ENCODE measurements around the gene ING5.
A peak's percentile ranks its signal among the peaks of the same experiment; 100 is the strongest.

ING5 gene

GRCh38 chr2:241772063-241772499 is 70.2 kb downstream of the ING5 start:
- H3K27me3 ChIP-seq (ENCODE audit: low read depth, low read length), result no peaks in the 10 kb centered on the region
- no peaks in the 10 kb centered on the region for H4K20me1 ChIP-seq (ENCODE audit: insufficient read depth, low read length)
- TF ChIP-seq CTCF (IDR thresholded peaks at IDR 0.05; ENCODE audit: low read depth, low read length) (no peak), EZH2phosphoT487 (IDR thresholded peaks at IDR 0.05; ENCODE audit: low read depth) (no peak)
- H3K9ac ChIP-seq (ENCODE audit: low read length), result peak overlapping the region; percentile 48; the same call in 1 of the 2 replicates
- H3K79me2 ChIP-seq (ENCODE audit: low read length), result no peaks in the 10 kb centered on the region
- peak overlapping the region; percentile 16 for H3K4me3 ChIP-seq (ENCODE audit: low read length)
- no peak overlapping the region for H2AFZ ChIP-seq (ENCODE audit: low read depth, low read length)
- peaks cover 17% of the 10 kb centered on the region for H3K4me1 ChIP-seq (ENCODE audit: low read length)
- peak overlapping the region; percentile 70 for H3K27ac ChIP-seq (ENCODE audit: low read length)
- no peaks in the 10 kb centered on the region for H3K9me3 ChIP-seq (ENCODE audit: insufficient read depth, low read length)
- H3K4me2 ChIP-seq (ENCODE audit: low read length), result peak overlapping the region; percentile 49
- H3K36me3 ChIP-seq (replicated peaks; ENCODE audit: low read depth, low read length), result no peaks in the 10 kb centered on the region

- TF ChIP-seq CTCF (IDR thresholded peaks at IDR 0.05; ENCODE audit: low read depth, low read length) (no peak), EZH2phosphoT487 (IDR thresholded peaks at IDR 0.05; ENCODE audit: low read depth) (no peak)
- peaks cover 17% of the 10 kb centered on the region for H3K4me1 ChIP-seq (ENCODE audit: low read length)
Observed at GRCh38 chr2:241773511-241774418, 71.9 kb downstream of the ING5 start.

GRCh38 chr2:241774419-241775222 is 72.8 kb downstream of the ING5 start:
- TF ChIP-seq EZH2phosphoT487 (IDR thresholded peaks at IDR 0.05; ENCODE audit: low read depth) (no peak), CTCF (IDR thresholded peaks at IDR 0.05; ENCODE audit: low read depth, low read length) (no peak)
- Histone ChIP-seq H3K9ac (ENCODE audit: low read length) (no peak overlapping the region), H3K27ac (ENCODE audit: low read length) (no peak overlapping the region), H3K36me3 (replicated peaks; ENCODE audit: low read depth, low read length) (no peaks in the 10 kb centered on the region), H3K9me3 (ENCODE audit: insufficient read depth, low read length) (no peaks in the 10 kb centered on the region), H3K79me2 (ENCODE audit: low read length) (no peaks in the 10 kb centered on the region), H2AFZ (ENCODE audit: low read depth, low read length) (no peak overlapping the region), H3K4me1 (ENCODE audit: low read length) (peaks cover 17% of the 10 kb centered on the region), H3K4me3 (ENCODE audit: low read length) (no peak overlapping the region), H3K27me3 (ENCODE audit: low read depth, low read length) (no peaks in the 10 kb centered on the region), H3K4me2 (ENCODE audit: low read length) (no peak overlapping the region), H4K20me1 (ENCODE audit: insufficient read depth, low read length) (no peaks in the 10 kb centered on the region)

More at GRCh38 chr2:241773511-241774418, 71.9 kb downstream of the ING5 start:
- H3K27me3 ChIP-seq (ENCODE audit: low read depth, low read length), result no peaks in the 10 kb centered on the region
- no peak overlapping the region for H3K9ac ChIP-seq (ENCODE audit: low read length)
- no peaks in the 10 kb centered on the region for H3K36me3 ChIP-seq (replicated peaks; ENCODE audit: low read depth, low read length)
- H3K79me2 ChIP-seq (ENCODE audit: low read length), result no peaks in the 10 kb centered on the region
- H3K9me3 ChIP-seq (ENCODE audit: insufficient read depth, low read length), result no peaks in the 10 kb centered on the region
- no peak overlapping the region for H2AFZ ChIP-seq (ENCODE audit: low read depth, low read length)
- H3K27ac ChIP-seq (ENCODE audit: low read length), result no peak overlapping the region
- no peaks in the 10 kb centered on the region for H4K20me1 ChIP-seq (ENCODE audit: insufficient read depth, low read length)
- no peak overlapping the region for H3K4me3 ChIP-seq (ENCODE audit: low read length)
- H3K4me2 ChIP-seq (ENCODE audit: low read length), result no peak overlapping the region

All from OCI-LY3 (cell line).